Mammary epithelial cell (primary cell): ENCODE data around the gene AGAP1.

Experiments
- EZH2 ChIP-seq: IDR thresholded peaks from 2 replicates; pipeline ENCODE4 v1.6.1; 2012; ENCODE audit warnings: low read length, inconsistent platforms, borderline replicate concordance
- TF ChIP-seq, protein P1 (sequence below), 2 donors: IDR thresholded peaks in 1 of 2; conservative IDR thresholded peaks in 1 of 2; 2 replicates each; pipeline ENCODE4 v1.5.1; 2011 to 2012; ENCODE audit warnings: inconsistent platforms in 2 of 2, low read length in 2 of 2, mild to moderate bottlenecking in 2 of 2, control low read depth in 1 of 2, low read depth in 1 of 2; ENCODE audit not compliant: insufficient read depth in 1 of 2; ENCODE audit errors: extremely low read depth in 1 of 2

DNA sequence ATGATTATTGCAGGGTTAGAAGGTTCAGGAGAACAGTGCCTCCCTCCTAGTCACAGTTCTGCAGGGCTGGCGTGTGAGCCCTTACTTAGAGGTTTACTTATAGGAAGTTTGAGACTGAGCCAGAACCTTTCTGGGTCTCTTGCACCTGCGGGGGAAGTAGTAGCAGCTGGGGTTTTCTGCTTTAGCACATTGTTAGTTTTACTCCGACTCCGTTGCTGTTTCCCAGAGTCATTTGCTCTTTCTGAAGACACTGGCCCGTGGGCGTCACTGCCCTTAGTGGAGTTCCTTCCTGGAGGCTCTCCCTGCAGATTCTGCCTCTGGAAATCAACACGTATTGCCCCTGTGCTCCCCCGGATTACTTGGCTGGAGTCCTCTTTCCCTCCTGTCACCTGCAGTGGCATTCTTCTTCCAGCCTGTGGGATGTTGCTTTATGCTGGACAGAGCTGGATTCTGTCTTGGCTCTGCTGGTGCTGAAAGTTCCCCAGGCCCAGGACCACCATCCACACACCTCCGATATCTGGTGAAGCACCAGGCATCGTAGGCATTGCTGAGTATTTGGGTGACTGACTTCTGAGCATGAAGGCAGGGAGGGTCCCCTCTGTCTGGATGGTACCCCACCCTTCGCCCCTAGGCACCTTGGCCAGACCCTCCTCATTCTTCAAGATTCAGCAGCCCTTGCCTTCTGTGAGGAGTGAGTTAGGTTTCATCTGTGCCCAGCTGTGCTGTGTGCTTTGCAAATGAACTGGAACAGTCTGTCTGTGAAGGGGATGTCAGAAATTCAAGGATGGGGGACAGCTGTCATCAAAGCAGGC lies 51.7 kb downstream of the AGAP1 start:
- TF ChIP-seq, protein P1, sequence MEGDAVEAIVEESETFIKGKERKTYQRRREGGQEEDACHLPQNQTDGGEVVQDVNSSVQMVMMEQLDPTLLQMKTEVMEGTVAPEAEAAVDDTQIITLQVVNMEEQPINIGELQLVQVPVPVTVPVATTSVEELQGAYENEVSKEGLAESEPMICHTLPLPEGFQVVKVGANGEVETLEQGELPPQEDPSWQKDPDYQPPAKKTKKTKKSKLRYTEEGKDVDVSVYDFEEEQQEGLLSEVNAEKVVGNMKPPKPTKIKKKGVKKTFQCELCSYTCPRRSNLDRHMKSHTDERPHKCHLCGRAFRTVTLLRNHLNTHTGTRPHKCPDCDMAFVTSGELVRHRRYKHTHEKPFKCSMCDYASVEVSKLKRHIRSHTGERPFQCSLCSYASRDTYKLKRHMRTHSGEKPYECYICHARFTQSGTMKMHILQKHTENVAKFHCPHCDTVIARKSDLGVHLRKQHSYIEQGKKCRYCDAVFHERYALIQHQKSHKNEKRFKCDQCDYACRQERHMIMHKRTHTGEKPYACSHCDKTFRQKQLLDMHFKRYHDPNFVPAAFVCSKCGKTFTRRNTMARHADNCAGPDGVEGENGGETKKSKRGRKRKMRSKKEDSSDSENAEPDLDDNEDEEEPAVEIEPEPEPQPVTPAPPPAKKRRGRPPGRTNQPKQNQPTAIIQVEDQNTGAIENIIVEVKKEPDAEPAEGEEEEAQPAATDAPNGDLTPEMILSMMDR (conservative IDR thresholded peaks at IDR 0.05 in 1 of 2, IDR thresholded peaks at IDR 0.05 in 1 of 2; ENCODE audit: extremely low read depth in 1 of 2, insufficient read depth in 1 of 2, low read depth in 1 of 2, low read length in 2 of 2) = no peak
- TF ChIP-seq EZH2 = no peak
